ENCODE measurements around the gene TGOLN2. TPM values are rescaled to one million over a fixed set of nuclear protein-coding genes. Genes with fewer than 3 reads are reported as not detected.

Gene TGOLN2
- total and polyA plus RNA-seq, 2 of the 13 experiments (the other 11 are each of a cell fraction or from before 2014, with no cell fraction given) = 99.6 to 155 TPM

GRCh38 chr2:85355073-85355410 lies 27.3 kb upstream of the TGOLN2 start:
- BruUV-seq (replicated peaks) = TSS peak; percentile 72
- no peak for TF ChIP-seq SIN3A (IDR thresholded peaks at IDR 0.05; ENCODE audit: borderline replicate concordance, low read depth, low read length)
- no peak for TF ChIP-seq LCORL (IDR thresholded peaks at IDR 0.05)
- no peak for TF ChIP-seq LCORL (CRISPR knock-in tag; IDR thresholded peaks at IDR 0.05)
- 0 out of 2 replicates have a peak, but pooled peaks have one; percentile 34 for TF ChIP-seq FOXO4 (CRISPR knock-in tag; conservative IDR thresholded peaks at IDR 0.05)
- no peak for TF ChIP-seq MXD1 (CRISPR knock-in tag; IDR thresholded peaks at IDR 0.05)
- no peak for TF ChIP-seq RAD21 (CRISPR knock-in tag; IDR thresholded peaks at IDR 0.05)
- TF ChIP-seq ZNF24 (IDR thresholded peaks at IDR 0.05) = no peak
- no peak for TF ChIP-seq PHF21A (CRISPR knock-in tag; IDR thresholded peaks at IDR 0.05)
- 0 out of 2 replicates have a peak, but pooled peaks have one; percentile 1 for TF ChIP-seq ZNF552 (CRISPR knock-in tag; IDR thresholded peaks at IDR 0.05; ENCODE audit: borderline replicate concordance)
- no peak for TF ChIP-seq PHB2 (IDR thresholded peaks at IDR 0.05; ENCODE audit: partially characterized antibody)
- TF ChIP-seq SP140L (CRISPR knock-in tag; IDR thresholded peaks at IDR 0.05; ENCODE audit: borderline replicate concordance) = no peak
- TF ChIP-seq THYN1 (CRISPR knock-in tag; IDR thresholded peaks at IDR 0.05; ENCODE audit: borderline replicate concordance, low read depth) = 0 out of 2 replicates have a peak, but pooled peaks have one; percentile 53
- no peak for TF ChIP-seq ATAD3A (CRISPR knock-in tag; IDR thresholded peaks at IDR 0.05)
- TF ChIP-seq ZNF138 (CRISPR knock-in tag; IDR thresholded peaks at IDR 0.05; ENCODE audit: low read depth) = no peak
- TF ChIP-seq DMAP1 (CRISPR knock-in tag; IDR thresholded peaks at IDR 0.05) = no peak
- TF ChIP-seq PAWR (CRISPR knock-in tag; IDR thresholded peaks at IDR 0.05; ENCODE audit: borderline replicate concordance) = no peak
- no peak for TF ChIP-seq SETDB1 (CRISPR knock-in tag; IDR thresholded peaks at IDR 0.05; ENCODE audit: borderline replicate concordance)
- TF ChIP-seq BORCS8-MEF2B (CRISPR knock-in tag; IDR thresholded peaks at IDR 0.05) = 0 out of 2 replicates have a peak, but pooled peaks have one; percentile 1
- TF ChIP-seq TBX3 (IDR thresholded peaks at IDR 0.05; ENCODE audit: borderline replicate concordance) = no peak
- TF ChIP-seq POGK (CRISPR knock-in tag; conservative IDR thresholded peaks at IDR 0.05) = no peak

More at GRCh38 chr2:85355073-85355410, 27.3 kb upstream of the TGOLN2 start:
- H4K20me1 ChIP-seq (ENCODE audit: insufficient read depth, low read length) = no peaks in the 10 kb centered on the region
- H2AFZ ChIP-seq (ENCODE audit: low read length) = peak overlapping the region; percentile 82
- H3K27ac ChIP-seq (ENCODE audit: extremely low read length, insufficient read depth, low read length) = peak overlapping the region; percentile 56
- FAIRE-seq = no peak
- H3K4me2 ChIP-seq (ENCODE audit: low read depth, low read length) = peak overlapping the region; percentile 80
- peak overlapping the region; percentile 89 to 93 (median 91) for H3K4me3 ChIP-seq (replicated peaks in 1 of 3; ENCODE audit: insufficient read depth in 1 of 3, low read depth in 2 of 3, low read length in 3 of 3)
- peaks cover 35% of the 10 kb centered on the region for H3K79me2 ChIP-seq (ENCODE audit: insufficient read depth, low read length)
- intact Hi-C loops (cut with micrococcal nuclease; ENCODE audit: unreplicated experiment) (no loop called here), in situ Hi-C loops (cut with HindIII; ENCODE audit: extremely low pct_ligation_motif_present, low pct_unique_long_range_greater_than_20kb) (no loop called here)
- ChIA-PET POLR2A (interaction anchor here (0.7 to 8.5 kb wide), 28 partner anchors 9 to 435 kb away, joined by 3 to 142 read pairs (median 6); partner anchors contain the start of genes C2orf68, GGCX, KCMF1 and MAT2A), CTCF (ENCODE audit: low intra/inter-chr PET ratio, low total read pairs) (no interaction called here)
- H3K4me1 ChIP-seq (ENCODE audit: insufficient read depth, low read length) = peaks cover 33% of the 10 kb centered on the region
- H3K9ac ChIP-seq (ENCODE audit: insufficient read depth, low read depth, low read length) = peak overlapping the region; percentile 89
- WGBS (ENCODE audit: low lambda C conversion rate) = 0% methylated on average over 10 of the region's 10 CpGs
- DNase-seq (ENCODE audit: low spot score) = no peak
- H3K36me3 ChIP-seq (replicated peaks in 1 of 2; ENCODE audit: control insufficient read depth in 1 of 2, insufficient read depth in 2 of 2, low read length in 2 of 2) = peaks cover 12 to 21% of the 10 kb centered on the region in 2 experiments
- H3K9me3 ChIP-seq (ENCODE audit: low read length) = no peaks in the 10 kb centered on the region
- peak; percentile 14 for ATAC-seq
- no peaks in the 10 kb centered on the region; a peak in 1 of 5 replicates for H3K27me3 ChIP-seq (ENCODE audit: control insufficient read depth in 1 of 2, insufficient read depth in 2 of 2, low read length in 2 of 2)

Data from HepG2 (cell line).